K562 (cell line): ENCODE measurements around the gene SIK3. TPM values are rescaled to one million over a fixed set of nuclear protein-coding genes. Genes with fewer than 3 reads are reported as not detected.
A peak's percentile ranks its signal among the peaks of the same experiment; 100 is the strongest.

Experiments
- ATAC-seq: fragments of 200-7000 bp; cut with Tn5 transposase; 3 replicates; pipeline ENCODE4 v1.9.1; 2020; ENCODE audit warnings: moderate library complexity
- BruUV-seq: library from RNA; stranded (reverse); fragments of 400-500 nt; replicated peaks from 2 replicates; lab custom pipeline; 2021; lab: Mats Ljungman, UMichigan
- CTCF ChIA-PET: fragments of 300-600 bp; formaldehyde crosslinking; extraction: SDS; loops from one replicate; lab custom pipeline; 2021; ENCODE audit warnings: low intra/inter-chr PET ratio; lab: Yijun Ruan, JAX
- POLR2A ChIA-PET: fragments of 300-600, 350-650 bp; sonication (Branson Sonifier 250); formaldehyde crosslinking; extraction: SDS; loops from one replicate; lab custom pipeline; 2021; ENCODE audit warnings: antibody characterized with exemption, inconsistent platforms; lab: Yijun Ruan, JAX
- DNase-seq, 4 experiments: peaks; one replicate each; pipeline versions ENCODE4 v3.0.0 to v3.0.0-alpha.2; 2011 to 2018; ENCODE audit warnings: low spot score in 3 of 4, mixed read lengths in 3 of 4; ENCODE audit errors: extremely low read depth in 1 of 4
- FAIRE-seq: peaks from 2 replicates; lab custom pipeline; 2011; peaks lifted over from hg19 to GRCh38; lab: Jason Lieb, UNC
- H2AFZ ChIP-seq: 2 replicates; pipeline ENCODE4 v1.6.0; 2011; ENCODE audit warnings: low read depth, low read length, control low read depth, inconsistent platforms
- H3K27ac ChIP-seq: fragments of 200-600 bp; 3 replicates; pipeline ENCODE4 v1.8.0; 2011; ENCODE audit warnings: low read depth, mild to moderate bottlenecking, control low read depth, inconsistent platforms, low read length, moderate library complexity, mixed read lengths; ENCODE audit errors: extremely low read depth
- H3K27me3 ChIP-seq, 2 experiments: fragments of 300-600 bp in 1 of 2; 2 replicates in 1 of 2; 3 replicates in 1 of 2; pipeline versions ENCODE4 v1.6.0 to v1.8.0; 2011; ENCODE audit warnings: inconsistent platforms in 2 of 2, low read length in 2 of 2, mild to moderate bottlenecking in 1 of 2, mixed read lengths in 1 of 2, moderate library complexity in 1 of 2; ENCODE audit not compliant: control insufficient read depth in 2 of 2, insufficient read depth in 2 of 2
- H3K36me3 ChIP-seq: fragments of 300-600 bp; 3 replicates; pipeline ENCODE4 v1.8.0; 2011; ENCODE audit warnings: mild to moderate bottlenecking, low read length, inconsistent platforms; ENCODE audit not compliant: control insufficient read depth, insufficient read depth
- H3K4me1 ChIP-seq, 2 experiments: fragments of 200-600 bp in 1 of 2; replicated peaks in 1 of 2; 2 replicates in 1 of 2; 3 replicates in 1 of 2; pipeline versions ENCODE4 v1.5.1 to v1.8.0; 2011; ENCODE audit warnings: inconsistent platforms in 2 of 2, low read length in 2 of 2, mild to moderate bottlenecking in 1 of 2, mixed read lengths in 1 of 2, moderate library complexity in 1 of 2; ENCODE audit not compliant: control insufficient read depth in 2 of 2, insufficient read depth in 2 of 2
- H3K4me2 ChIP-seq: 2 replicates; pipeline ENCODE4 v1.6.1; 2011; ENCODE audit warnings: low read length, control low read depth, inconsistent platforms, mixed read lengths; ENCODE audit not compliant: insufficient read depth
- H3K4me3 ChIP-seq: fragments of 200-600 bp; sonication (generic), shearing (Covaris generic); 2 replicates; pipeline ENCODE4 v1.5.1; 2016; ENCODE audit warnings: control low read depth, inconsistent platforms
- H3K79me2 ChIP-seq: fragments of 200-600 bp; 3 replicates; pipeline ENCODE4 v1.8.0; 2011; ENCODE audit warnings: low read length, inconsistent platforms; ENCODE audit not compliant: control insufficient read depth, insufficient read depth
- H3K9ac ChIP-seq, 2 experiments: 2 replicates each; pipeline versions ENCODE4 v1.6.0 to v1.6.1; 2011; ENCODE audit warnings: low read depth in 2 of 2, low read length in 2 of 2, control low read depth in 1 of 2, inconsistent platforms in 1 of 2, mild to moderate bottlenecking in 1 of 2, mixed read lengths in 1 of 2; ENCODE audit not compliant: insufficient read depth in 1 of 2
- H3K9me1 ChIP-seq: one replicate; pipeline ENCODE4 v1.6.0; 2011; ENCODE audit warnings: inconsistent platforms, mild to moderate bottlenecking, low read length, moderate library complexity; ENCODE audit not compliant: control insufficient read depth, insufficient read depth
- H3K9me3 ChIP-seq: replicated peaks from 2 replicates; pipeline ENCODE4 v1.5.1; 2011; ENCODE audit warnings: low read depth, low read length, inconsistent platforms; ENCODE audit not compliant: control insufficient read depth, insufficient read depth
- H4K20me1 ChIP-seq: replicated peaks from 2 replicates; pipeline ENCODE4 v1.6.1; 2011; ENCODE audit warnings: low read length, inconsistent platforms, mixed read lengths; ENCODE audit not compliant: control insufficient read depth, insufficient read depth
- CEBPB ChIP-seq: fragments of 450-650 bp; IDR thresholded peaks from 2 replicates; pipeline ENCODE4 v1.6.1; 2016; ENCODE audit warnings: missing genetic modification characterization, missing compliant biosample characterization
- CEBPG ChIP-seq, 3 experiments: fragments of 200-800 bp in 1 of 3; sonication (Bioruptor generic) in 1 of 3; sonication (generic) in 1 of 3; formaldehyde crosslinking in 1 of 3; IDR thresholded peaks in 2 of 3; conservative IDR thresholded peaks in 1 of 3; 2 replicates each; pipeline versions ENCODE4 v1.6.1 to v1.8.0; 2016 to 2022; ENCODE audit warnings: missing compliant biosample characterization in 2 of 3, missing genetic modification characterization in 2 of 3, mild to moderate bottlenecking in 1 of 3, missing genetic modification reagents in 1 of 3
- DDX20 ChIP-seq: fragments of 450-650 bp; IDR thresholded peaks from 2 replicates; pipeline ENCODE4 v1.6.1; 2016; ENCODE audit warnings: missing genetic modification characterization, low read depth, mild to moderate bottlenecking, missing compliant biosample characterization, moderate library complexity
- HDAC2 ChIP-seq: fragments of 450-650 bp; IDR thresholded peaks from 2 replicates; pipeline ENCODE4 v1.6.1; 2016; ENCODE audit warnings: mild to moderate bottlenecking
- L3MBTL2 ChIP-seq: fragments of 450-650 bp; IDR thresholded peaks from 2 replicates; pipeline ENCODE4 v1.6.1; 2016; ENCODE audit warnings: mild to moderate bottlenecking, moderate library complexity
- NFE2 ChIP-seq: IDR thresholded peaks from 2 replicates; pipeline ENCODE4 v1.6.1; 2014; ENCODE audit warnings: antibody characterized with exemption, low read depth
- NR2F6 ChIP-seq: fragments of 450-650 bp; formaldehyde crosslinking; IDR thresholded peaks from 2 replicates; pipeline ENCODE4 v1.4.0; 2020; ENCODE audit warnings: mild to moderate bottlenecking
- SMARCA5 ChIP-seq: fragments of 450-650 bp; IDR thresholded peaks from 2 replicates; pipeline ENCODE4 v1.6.1; 2016
- U2AF2 ChIP-seq: fragments of 200-400 bp; formaldehyde crosslinking; optimal IDR thresholded peaks from 2 replicates; pipeline ENCODE3; 2017; ENCODE audit warnings: low read depth, mild to moderate bottlenecking, low read length
- ZBTB17 ChIP-seq: fragments of 450-650 bp; formaldehyde crosslinking; IDR thresholded peaks from 2 replicates; pipeline ENCODE4 v1.4.0; 2020; ENCODE audit warnings: mild to moderate bottlenecking
- ZNF316 ChIP-seq: fragments of 450-650 bp; IDR thresholded peaks from 2 replicates; pipeline ENCODE4 v1.6.1; 2016
- ZNF583 ChIP-seq: fragments of 250-450 bp; sonication (Bioruptor Pico); IDR thresholded peaks from 2 replicates; pipeline ENCODE4 v1.4.0; 2020
- ZNF586 ChIP-seq: fragments of 450-650 bp; formaldehyde crosslinking; conservative IDR thresholded peaks from 2 replicates; pipeline ENCODE4 v1.4.0; 2020; ENCODE audit warnings: mild to moderate bottlenecking, moderate library complexity
- ZNF766 ChIP-seq: fragments of 200-800 bp; sonication (Bioruptor generic); conservative IDR thresholded peaks from 2 replicates; pipeline ENCODE4 v1.6.1; 2016; ENCODE audit warnings: missing genetic modification characterization, missing compliant biosample characterization
- WGBS: fragments of 100-300 bp; shearing (Covaris generic); methylation state at CpG from one replicate; pipeline ENCODE4 v1.1.6; 2016; ENCODE audit warnings: low coverage, mixed read lengths; ENCODE audit not compliant: insufficient coverage; ENCODE audit errors: missing lambda C conversion rate; 5-methylcytosine and 5-hydroxymethylcytosine counted together
- in situ Hi-C: fragments of 300-500 bp; cut with MboI; formaldehyde crosslinking; loops from 4 replicates; pipeline ENCODE4 v1.15.0; 2018; ENCODE audit warnings: inconsistent platforms, mixed read lengths
- intact Hi-C: fragments of 100-400 bp; cut with micrococcal nuclease; formaldehyde crosslinking; loops from 2 replicates; pipeline ENCODE4 v1.14.2; 2022
- polyA plus RNA-seq, 8 experiments: library from polyadenylated mRNA; depleted of rRNA in 4 of 8; stranded (reverse) in 5 of 8; unstranded in 3 of 8; fragments of >200 nt; fragmentation: Nextera tagmentation in 2 of 8; fragmentation: Illumina TruSeq in 1 of 8; extraction: Ambion mirVana in 2 of 8; extraction: Trizol in 1 of 8; gene quantifications; 2 replicates each; pipeline versions ENCODE4 v1.2.1 to v1.2.3, GENCODE V29; 2011 to 2014; ENCODE audit warnings: inconsistent platforms in 1 of 8, missing spikeins in 1 of 8
- total RNA-seq, 7 experiments: library from RNA; depleted of rRNA in 6 of 7; stranded (reverse); fragments of >200 nt in 6 of 7; fragmentation: Illumina TruSeq in 2 of 7; extraction: Trizol in 2 of 7; gene quantifications; 2 replicates each; pipeline versions ENCODE4 v1.2.1 to v1.2.3, GENCODE V29; 2011 to 2021; ENCODE audit warnings: low replicate concordance in 1 of 7
- TF ChIP-seq, protein P1 (sequence below): fragments of 450-650 bp; IDR thresholded peaks from 2 replicates; pipeline ENCODE4 v1.6.1; 2016
- TF ChIP-seq, protein P2 (sequence below): fragments of 250-450 bp; sonication (Bioruptor Pico); IDR thresholded peaks from 2 replicates; pipeline ENCODE4 v1.8.0; 2021; ENCODE audit warnings: moderate library complexity, mild to moderate bottlenecking, inconsistent platforms
- TF ChIP-seq, protein P3 (sequence below): fragments of 250-450 bp; sonication (Bioruptor Pico); IDR thresholded peaks from 2 replicates; pipeline ENCODE4 v1.5.0; 2021

Gene SIK3
- total and polyA plus RNA-seq, 9 of the 15 experiments (the other 6 are each of a cell fraction or from before 2014, with no cell fraction given) = 1.6 to 21.6 (median 8.0) TPM

DNA sequence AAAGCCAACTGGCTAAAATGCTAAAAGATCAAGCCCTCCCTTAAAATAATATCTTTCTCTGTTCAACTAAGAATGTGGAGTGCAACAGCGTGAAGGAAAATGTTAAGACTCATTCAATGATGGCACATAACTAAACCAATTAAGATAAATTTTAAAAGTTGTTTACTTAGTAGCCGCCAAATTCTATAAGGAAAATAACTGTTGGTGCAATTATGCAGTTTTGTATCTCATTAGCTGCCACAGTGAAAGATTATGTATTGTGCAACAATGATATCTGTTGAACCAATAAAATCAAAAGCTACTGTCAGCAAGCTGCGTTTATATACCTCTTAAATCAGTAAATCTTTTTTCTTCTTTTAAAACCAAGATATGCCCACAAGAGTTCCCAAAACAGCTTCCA is 55.5 kb downstream of the SIK3 start:
- DNase-seq (no peak), FAIRE-seq (no peak), ATAC-seq (no peak)
- Histone ChIP-seq H3K9me1 (no peaks in the 10 kb centered on the region), H2AFZ (no peak overlapping the region), H3K27me3 (no peaks in the 10 kb centered on the region), H3K4me3 (no peak overlapping the region), H4K20me1 (peaks cover 2% of the 10 kb centered on the region; the same call in 1 of the 2 replicates), H3K4me1 (peaks cover 0 to 13% of the 10 kb centered on the region in 2 experiments; a peak in 3 of 5 replicates), H3K79me2 (peaks cover 41% of the 10 kb centered on the region), H3K9ac (no peak overlapping the region), H3K9me3 (no peaks in the 10 kb centered on the region), H3K4me2 (no peak overlapping the region), H3K27ac (no peak overlapping the region), H3K36me3 (no peaks in the 10 kb centered on the region)
- WGBS = 82% methylated on average over 3 of the region's 3 CpGs
- CTCF ChIA-PET = no interaction called here
- intact Hi-C loops (no loop called here), in situ Hi-C loops (no loop called here)
- BruUV-seq = no TSS peak
- TF ChIP-seq ZBTB17 (CRISPR knock-in tag) (no peak), CEBPB (tag) (peak; percentile 65), CEBPG (CRISPR knock-in tag; IDR thresholded peaks at IDR 0.05) (no peak), CEBPG (tag; conservative IDR thresholded peaks at IDR 0.05 in 1 of 2, IDR thresholded peaks at IDR 0.05 in 1 of 2) (peak; percentile 62 to 73; a peak in 3 of 4 replicates)
- POLR2A ChIA-PET = interaction anchor here (0.7 to 0.8 kb wide), 2 partner anchors 20 to 563 kb away, joined by 3 read pairs; no protein-coding TSS in a partner anchor

DNA sequence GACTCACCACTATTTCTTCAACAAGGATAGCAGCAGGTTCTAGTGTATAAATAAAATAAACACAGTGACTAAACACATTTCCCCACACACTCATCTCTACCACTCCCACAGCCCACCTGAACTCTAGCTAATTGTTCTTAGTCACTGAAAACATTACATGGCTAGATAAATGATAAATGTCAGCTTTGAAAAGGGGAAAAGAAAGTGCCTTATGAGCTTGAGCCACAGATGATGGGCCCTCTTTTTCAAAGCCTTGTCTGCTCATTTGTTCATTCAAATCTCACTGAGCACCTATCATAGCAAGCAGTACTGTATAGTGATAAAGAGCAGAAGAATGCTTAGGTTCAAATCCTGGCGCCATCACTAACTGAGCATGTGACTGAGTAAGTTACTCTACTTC is 58.3 kb downstream of the SIK3 start:
- no peak overlapping the region for H3K4me3 ChIP-seq
- ChIA-PET POLR2A (no interaction called here), CTCF (no interaction called here)
- peaks cover 49% of the 10 kb centered on the region for H3K79me2 ChIP-seq
- no peak overlapping the region for H2AFZ ChIP-seq
- H3K9me1 ChIP-seq = no peaks in the 10 kb centered on the region
- peaks cover 0 to 20% of the 10 kb centered on the region in 2 experiments; a peak in 3 of 5 replicates for H3K4me1 ChIP-seq
- peak; percentile 59 for ATAC-seq
- WGBS = 18% methylated on average over 1 of the region's 1 CpG
- no TSS peak for BruUV-seq
- in situ Hi-C loops (no loop called here), intact Hi-C loops (no loop called here)
- no peak overlapping the region for H3K4me2 ChIP-seq
- no peaks in the 10 kb centered on the region for H3K36me3 ChIP-seq
- no peaks in the 10 kb centered on the region for H3K9me3 ChIP-seq
- peaks cover 6% of the 10 kb centered on the region; the same call in 1 of the 2 replicates for H4K20me1 ChIP-seq
- H3K9ac ChIP-seq = no peak overlapping the region
- H3K27ac ChIP-seq = no peak overlapping the region
- FAIRE-seq = no peak
- DNase-seq = peak in 1 of 4 experiments; percentile 20
- H3K27me3 ChIP-seq = no peaks in the 10 kb centered on the region
- TF ChIP-seq, protein P1, sequence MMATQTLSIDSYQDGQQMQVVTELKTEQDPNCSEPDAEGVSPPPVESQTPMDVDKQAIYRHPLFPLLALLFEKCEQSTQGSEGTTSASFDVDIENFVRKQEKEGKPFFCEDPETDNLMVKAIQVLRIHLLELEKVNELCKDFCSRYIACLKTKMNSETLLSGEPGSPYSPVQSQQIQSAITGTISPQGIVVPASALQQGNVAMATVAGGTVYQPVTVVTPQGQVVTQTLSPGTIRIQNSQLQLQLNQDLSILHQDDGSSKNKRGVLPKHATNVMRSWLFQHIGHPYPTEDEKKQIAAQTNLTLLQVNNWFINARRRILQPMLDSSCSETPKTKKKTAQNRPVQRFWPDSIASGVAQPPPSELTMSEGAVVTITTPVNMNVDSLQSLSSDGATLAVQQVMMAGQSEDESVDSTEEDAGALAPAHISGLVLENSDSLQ = no peak
- TF ChIP-seq HDAC2 (no peak), ZNF586 (CRISPR knock-in tag) (no peak), U2AF2 (no peak), ZNF316 (peak; percentile 50; the same call in 1 of the 2 replicates), ZNF766 (CRISPR knock-in tag) (no peak), NFE2 (peak; percentile 44; the same call in 1 of the 2 replicates), ZNF583 (no peak), NR2F6 (CRISPR knock-in tag) (no peak), DDX20 (tag) (no peak), SMARCA5 (no peak), L3MBTL2 (no peak)
- TF ChIP-seq, protein P2, sequence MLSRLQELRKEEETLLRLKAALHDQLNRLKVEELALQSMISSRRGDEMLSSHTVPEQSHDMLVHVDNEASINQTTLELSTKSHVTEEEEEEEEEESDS (CRISPR knock-in tag) = no peak
- TF ChIP-seq, protein P3, sequence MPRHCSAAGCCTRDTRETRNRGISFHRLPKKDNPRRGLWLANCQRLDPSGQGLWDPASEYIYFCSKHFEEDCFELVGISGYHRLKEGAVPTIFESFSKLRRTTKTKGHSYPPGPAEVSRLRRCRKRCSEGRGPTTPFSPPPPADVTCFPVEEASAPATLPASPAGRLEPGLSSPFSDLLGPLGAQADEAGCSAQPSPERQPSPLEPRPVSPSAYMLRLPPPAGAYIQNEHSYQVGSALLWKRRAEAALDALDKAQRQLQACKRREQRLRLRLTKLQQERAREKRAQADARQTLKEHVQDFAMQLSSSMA (CRISPR knock-in tag) = no peak
